ENCODE measurements around the gene MBP.

Gene MBP

GRCh38 chr18:77113361-77114151, 19.0 kb downstream of the MBP start:
- DNase-seq, result no peak

GRCh38 chr18:77112747-77113092, 19.9 kb downstream of the MBP start:
- no peak for DNase-seq

- no peak for DNase-seq
Measured at GRCh38 chr18:77111951-77112746, 20.4 kb downstream of the MBP start.

GRCh38 chr18:77111449-77111848, 21.1 kb downstream of the MBP start:
- no peak for DNase-seq

- no peak for DNase-seq
Measured at GRCh38 chr18:77110936-77111335, 21.6 kb downstream of the MBP start.

GRCh38 chr18:77110400-77110799, 22.2 kb downstream of the MBP start:
- no peak for DNase-seq

- no peak for DNase-seq
Measured at GRCh38 chr18:77109648-77110019, 22.9 kb downstream of the MBP start.

- no peak for DNase-seq
Measured at GRCh38 chr18:77108821-77109647, 23.5 kb downstream of the MBP start.

- DNase-seq, result no peak
Measured at GRCh38 chr18:77108001-77108692, 24.4 kb downstream of the MBP start.

- no peak for DNase-seq
Measured at GRCh38 chr18:77107292-77107691, 25.3 kb downstream of the MBP start.

GRCh38 chr18:77106331-77106730, 26.3 kb downstream of the MBP start:
- DNase-seq, result peak; percentile 83

GRCh38 chr18:77105680-77106079, 26.9 kb downstream of the MBP start:
- no peak for DNase-seq

GRCh38 chr18:77105028-77105427, 27.6 kb downstream of the MBP start:
- DNase-seq, result no peak

- no peak for DNase-seq
Measured at GRCh38 chr18:77103991-77104531, 28.5 kb downstream of the MBP start.

- no peak for DNase-seq
Measured at GRCh38 chr18:77103187-77103850, 29.3 kb downstream of the MBP start.

- no peak for DNase-seq
Measured at GRCh38 chr18:77102259-77103040, 30.1 kb downstream of the MBP start.

GRCh38 chr18:77101410-77102258, 30.9 kb downstream of the MBP start:
- DNase-seq, result peak; percentile 35

- peak; percentile 35 for DNase-seq
Measured at GRCh38 chr18:77100751-77101355, 31.7 kb downstream of the MBP start.

GRCh38 chr18:77099485-77100370, 32.9 kb downstream of the MBP start:
- peak; percentile 53 for DNase-seq

Data from activated gamma-delta T cell treated with Interleukin-2 at 50 U/mL for 16 hours (primary cell).